NCI-H2107 (cell line): ENCODE data around the gene STK39.
"Not testable (repeated sequence)": the region's sequence is repeated elsewhere in the genome, so short reads cannot be mapped to it uniquely, and the experiment has no call there.

ENCODE experiments used
- DNase-seq: peaks from one replicate; lab custom pipeline; 2025; lab: John Stamatoyannopoulos, UW

STK39 gene

DNA sequence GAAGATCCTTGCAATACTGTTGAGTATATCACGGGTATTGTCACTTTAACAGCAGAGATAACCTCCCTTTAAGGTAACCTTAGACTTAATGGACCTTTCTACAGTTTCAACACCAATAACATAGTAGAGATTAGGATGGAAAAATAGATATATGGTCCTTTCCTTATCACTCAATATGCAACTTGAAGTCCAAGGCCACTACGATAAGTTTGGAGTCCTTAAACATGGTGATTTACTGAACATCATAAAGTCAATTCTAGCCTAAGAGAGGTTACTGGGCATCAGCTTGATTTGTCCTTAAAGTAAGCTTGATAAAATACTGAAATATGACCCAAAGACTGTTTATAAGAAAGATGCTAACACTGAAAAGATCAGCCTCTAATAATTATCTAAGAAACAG lies 203.2 kb downstream of the STK39 start:
- DNase-seq, result no peak

DNA sequence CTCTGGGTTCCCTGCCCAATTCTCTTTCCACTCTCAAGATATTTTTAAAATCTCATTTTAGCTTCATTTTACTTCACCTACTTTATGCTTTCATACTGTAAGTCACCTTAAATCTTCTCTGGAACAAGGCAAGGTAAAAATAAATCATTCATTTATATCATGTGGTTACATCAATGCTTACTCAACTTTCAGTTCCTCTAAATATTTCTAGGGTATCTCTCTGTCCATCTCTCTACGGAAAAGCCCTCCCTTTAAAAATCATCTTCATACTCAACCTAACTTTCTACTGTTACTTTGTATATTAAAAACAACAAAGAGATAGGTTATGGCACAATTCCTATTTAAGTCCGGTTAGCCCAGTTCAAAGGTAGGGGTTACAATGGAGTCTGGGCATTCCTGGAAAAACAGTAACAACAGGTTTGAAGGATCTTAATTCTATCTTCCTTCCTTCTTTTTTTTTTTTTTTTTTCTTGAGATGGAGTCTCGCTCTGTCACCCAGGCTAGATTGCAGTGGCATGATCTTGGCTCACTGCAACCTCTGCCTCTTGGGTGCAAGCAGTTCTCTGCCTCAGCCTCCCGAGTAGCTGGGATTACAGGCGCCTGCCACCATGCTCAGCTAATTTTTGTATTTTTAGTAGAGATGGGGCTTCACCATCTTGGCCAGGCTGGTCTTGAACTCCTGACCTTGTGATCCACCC lies 205.1 kb downstream of the STK39 start:
- not testable (repeated sequence) for DNase-seq

DNA sequence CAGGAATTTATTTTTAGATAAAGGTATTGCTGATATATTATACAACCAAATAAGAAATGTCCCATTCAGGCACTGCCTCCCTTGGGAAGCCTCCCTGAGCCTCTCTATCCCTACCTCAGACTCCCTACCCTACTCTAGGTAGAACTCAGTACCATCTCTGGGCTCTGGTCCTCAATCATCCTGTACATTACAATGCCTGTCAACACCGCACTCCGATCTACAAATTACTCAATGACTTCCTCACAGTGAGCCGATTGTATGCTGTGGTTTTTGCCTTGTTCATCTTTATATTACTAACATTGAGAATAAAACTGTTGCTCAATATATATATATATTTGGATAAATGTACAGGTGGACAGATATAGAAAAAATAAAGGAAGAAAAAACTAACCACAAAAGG lies 207.5 kb downstream of the STK39 start:
- no peak for DNase-seq

DNA sequence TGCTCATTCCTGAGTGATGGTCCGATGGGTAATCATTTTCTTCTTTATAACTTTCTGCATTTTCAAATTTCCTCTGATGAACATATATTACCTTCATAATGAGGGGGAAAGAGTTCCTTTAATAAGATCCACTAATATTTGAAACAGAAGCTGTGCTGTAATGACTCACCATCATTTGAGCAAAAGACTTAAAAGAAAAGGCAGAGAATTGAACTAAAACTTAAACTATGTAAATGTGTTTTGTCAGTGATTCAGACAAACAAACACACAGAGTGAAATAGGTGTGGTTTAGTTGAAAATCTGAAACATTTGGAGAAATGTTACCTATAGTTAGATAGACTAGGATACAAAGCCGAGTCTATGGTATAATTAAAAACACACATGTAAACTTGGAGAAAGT lies 209.6 kb downstream of the STK39 start:
- no peak for DNase-seq

DNA sequence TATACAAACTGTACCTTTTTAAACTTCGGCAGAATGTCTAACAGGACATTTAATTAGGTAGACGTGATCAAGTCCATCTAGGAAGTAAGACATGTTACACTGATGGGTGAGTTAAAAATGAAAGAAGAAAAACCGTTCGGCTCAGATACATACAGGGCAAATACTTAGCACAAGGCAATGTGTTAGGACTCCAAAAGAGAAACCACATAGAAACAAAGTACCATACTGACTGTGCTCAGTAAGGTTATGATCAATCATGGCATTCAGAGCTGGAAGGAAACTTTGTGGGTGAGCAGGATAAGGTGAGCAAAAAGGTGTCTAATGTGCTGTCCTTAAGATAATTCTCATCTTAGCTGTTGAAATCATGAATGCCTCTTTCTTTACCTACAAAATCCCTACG lies 211.9 kb downstream of the STK39 start:
- DNase-seq, result no peak

DNA sequence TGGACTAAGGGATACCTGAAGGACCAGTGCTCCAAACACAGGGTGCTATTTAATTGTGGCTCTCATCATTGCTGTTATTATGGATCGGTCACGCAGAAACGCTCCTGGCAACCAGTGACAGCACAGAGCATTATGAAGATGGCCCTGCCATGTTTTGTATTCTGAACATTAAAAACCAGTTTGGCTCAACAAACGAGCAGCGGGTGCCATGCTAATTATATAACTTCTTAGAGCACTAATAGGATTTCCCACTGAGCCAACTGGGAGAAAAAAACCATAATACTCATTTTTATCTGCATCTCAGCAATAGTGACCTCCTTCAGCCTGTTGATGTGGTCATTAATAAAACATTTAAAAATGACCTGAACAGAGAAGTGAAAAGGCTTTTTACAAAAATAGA lies 212.8 kb downstream of the STK39 start:
- no peak for DNase-seq

DNA sequence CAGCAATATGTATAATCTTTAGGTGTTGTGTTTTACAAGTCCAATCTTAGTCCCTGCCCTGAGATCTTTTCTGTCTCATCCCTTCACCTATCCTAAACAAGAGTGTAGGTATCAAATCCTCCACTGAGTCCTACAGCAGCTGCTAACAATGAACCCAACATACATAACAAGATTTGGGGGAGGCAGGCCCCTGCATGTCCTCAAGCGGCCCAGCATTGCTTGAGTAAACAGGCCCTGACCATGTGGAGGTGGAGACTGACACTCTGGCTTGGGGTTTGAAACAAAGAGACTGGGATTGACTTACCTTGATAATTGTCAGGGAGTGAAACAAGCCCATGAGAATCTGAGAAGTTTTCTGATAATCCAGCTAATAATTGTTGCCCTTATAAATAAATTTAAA lies 213.4 kb downstream of the STK39 start:
- DNase-seq, result no peak

DNA sequence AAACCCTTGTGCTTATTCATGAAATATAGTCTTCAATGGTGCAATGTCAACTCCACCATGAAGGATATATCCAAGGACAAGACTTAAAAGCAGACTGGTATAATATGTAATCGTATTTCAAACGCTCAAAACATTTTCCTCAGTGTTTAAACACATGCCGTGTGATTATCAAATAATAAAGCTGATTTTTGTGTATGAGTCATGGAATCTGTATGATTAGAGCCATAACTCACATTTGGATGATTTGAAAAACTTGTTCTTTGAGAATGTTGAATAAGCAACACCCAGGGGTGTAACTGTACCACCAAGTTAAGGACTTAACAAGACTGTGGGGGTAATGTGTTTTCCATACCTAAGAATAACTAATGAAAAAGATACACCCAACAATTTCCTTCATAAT lies 215.3 kb downstream of the STK39 start:
- no peak for DNase-seq

DNA sequence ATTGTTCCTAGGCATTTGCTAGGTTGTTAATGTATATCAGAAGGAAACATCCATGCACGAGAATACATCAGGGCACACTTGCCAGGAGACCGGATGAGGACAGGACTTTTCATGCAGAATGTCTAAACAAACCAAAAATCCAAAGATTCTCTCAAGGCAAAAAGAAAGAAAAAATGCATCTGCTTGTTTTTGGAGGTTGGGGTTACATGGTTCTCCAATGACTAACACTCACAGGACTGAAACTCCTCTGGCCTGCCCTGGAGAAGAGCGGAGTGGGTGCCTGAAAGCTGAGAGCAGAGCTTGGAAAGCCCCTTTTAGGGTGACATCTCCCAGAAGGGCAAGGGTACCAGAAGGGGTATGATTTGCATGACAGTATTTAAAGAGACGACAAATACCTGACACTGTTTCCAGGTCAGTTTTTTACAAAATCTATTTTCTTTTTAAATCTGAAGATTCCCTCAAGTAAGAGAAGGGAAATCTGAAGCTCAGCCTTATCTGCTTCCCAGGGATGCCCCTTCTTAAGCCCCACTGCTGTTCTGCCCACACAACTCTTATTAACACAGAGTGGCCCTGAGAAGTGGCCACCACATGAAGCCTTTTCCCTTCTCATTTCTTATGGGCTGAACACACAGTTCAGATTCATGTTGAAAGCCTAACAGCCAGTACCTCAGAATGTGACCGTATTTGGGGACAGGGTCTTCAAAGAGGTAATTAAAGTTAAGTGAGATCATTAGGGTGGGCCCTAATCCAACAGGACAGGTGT lies 216.4 kb downstream of the STK39 start:
- no peak for DNase-seq

DNA sequence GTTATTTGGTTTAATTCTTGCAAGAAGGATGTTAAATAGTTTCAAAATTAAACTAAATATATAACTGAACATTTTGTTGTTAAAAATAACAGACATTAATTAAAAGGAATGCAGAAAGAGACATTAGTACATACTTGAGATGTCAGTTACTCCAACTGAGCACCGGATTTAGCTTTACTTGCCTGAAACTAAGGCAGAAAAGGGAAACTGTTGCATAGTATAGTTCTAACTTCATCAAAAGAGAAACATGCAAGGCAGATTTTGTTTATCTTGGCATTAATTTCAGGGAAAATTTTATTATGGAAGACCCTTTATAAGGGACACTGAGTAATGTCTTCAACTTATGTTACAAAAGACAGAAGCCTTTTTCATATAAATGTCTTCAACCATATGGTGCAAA lies 218.3 kb downstream of the STK39 start:
- no peak for DNase-seq

DNA sequence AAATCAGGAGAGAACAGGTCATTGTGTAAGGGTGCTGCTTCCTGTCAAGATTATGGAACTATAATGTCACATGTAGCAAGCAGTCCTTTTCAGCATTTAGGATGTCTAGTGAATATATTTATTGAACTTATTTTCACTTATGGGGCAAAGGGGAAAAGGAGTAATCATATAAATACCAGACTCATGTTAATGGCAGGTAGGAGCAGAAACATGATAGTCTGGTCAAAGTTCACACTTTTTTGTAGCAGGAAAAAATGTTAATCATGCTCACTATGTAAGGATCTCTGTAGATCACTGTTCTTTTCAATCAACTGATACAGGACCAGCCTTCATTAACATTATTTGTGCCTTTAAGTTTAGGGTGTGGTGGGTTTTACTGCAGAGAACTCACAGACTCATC lies 219.0 kb downstream of the STK39 start:
- DNase-seq, result no peak

DNA sequence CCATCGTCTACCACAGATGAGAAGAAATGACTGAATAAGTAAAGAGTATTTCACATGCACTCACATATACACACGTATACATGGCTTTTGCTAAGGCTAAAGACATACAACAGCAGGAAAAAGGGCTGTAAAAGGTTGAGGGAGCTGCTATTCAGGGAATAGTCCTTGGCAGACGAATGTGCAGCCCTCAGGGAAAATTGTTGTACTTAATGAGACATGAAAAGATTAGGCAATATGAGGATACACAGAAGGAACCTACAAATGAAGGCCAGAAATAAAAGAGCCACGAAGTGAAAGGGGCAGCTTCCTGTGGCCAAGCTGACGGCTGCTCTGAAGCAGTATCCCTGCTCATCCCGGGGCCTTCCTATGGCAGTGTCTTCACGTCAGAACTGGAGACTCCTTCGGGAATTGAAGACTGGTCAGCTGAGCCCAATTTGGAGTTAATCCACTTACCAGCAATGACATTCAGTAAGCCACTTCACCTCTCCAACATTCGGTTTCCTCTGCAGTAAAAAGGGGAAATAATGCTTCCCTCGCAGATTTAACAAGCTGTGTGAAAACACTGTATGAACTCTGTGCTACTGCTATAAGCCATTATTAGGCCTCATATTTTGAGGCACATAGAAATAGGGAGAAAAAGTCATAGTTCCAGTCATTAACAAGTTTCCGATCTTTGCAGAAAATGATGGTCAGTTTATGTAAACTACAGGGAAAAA lies 221.8 kb downstream of the STK39 start:
- DNase-seq, result no peak

DNA sequence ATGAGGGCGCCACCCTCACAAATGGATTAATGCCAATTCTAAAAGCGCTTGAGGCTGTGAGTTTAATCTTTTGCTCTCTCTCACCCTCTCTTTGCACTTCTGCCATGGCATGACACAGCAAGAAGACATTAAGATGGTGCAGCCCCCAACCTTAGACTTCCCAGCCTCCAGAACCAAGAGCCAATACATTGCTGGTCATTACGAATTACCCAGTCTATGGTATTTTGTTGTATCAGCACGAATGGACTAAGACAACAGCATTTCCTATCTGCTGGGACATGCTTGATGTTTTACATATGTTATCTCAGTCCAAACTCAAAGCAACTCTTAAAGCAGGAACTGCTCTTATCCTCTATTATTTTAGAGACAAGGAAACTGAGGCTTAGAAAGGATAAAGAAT lies 222.9 kb downstream of the STK39 start:
- no peak for DNase-seq

DNA sequence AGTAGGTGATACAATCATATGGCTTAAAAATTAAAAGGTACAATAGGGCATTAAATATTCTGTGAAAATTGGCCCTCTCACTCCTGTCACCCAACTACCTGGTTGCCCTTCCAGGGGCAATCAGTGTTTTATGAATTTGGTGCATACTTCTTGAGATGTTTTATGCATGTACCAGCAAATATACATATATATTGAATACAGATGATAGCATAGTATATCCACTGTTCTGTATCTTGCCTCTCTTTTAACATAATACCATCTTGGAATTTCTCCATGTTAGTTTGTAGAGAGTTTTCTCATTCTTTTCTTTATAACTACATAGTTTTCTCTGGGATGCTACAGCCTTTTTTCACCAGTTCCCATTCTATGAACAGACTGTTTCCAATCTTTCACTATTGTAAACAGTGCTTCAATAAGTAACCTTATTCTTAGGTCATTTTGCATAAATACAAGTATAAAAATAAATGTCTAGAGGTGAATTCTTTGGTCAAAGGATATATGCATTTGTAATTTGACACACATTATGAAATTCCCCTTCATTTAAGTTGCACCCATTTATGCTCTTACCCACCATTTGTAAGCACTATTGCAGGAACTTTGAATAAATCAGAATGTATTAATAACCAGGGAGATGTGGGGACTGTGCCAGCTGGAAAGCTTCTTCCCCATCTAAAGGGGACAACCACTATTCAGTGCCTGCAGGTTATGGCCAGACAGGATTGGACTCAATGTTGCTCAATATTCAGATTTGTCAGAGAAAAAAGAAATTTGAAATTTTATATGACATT lies 225.4 kb downstream of the STK39 start:
- no peak for DNase-seq

DNA sequence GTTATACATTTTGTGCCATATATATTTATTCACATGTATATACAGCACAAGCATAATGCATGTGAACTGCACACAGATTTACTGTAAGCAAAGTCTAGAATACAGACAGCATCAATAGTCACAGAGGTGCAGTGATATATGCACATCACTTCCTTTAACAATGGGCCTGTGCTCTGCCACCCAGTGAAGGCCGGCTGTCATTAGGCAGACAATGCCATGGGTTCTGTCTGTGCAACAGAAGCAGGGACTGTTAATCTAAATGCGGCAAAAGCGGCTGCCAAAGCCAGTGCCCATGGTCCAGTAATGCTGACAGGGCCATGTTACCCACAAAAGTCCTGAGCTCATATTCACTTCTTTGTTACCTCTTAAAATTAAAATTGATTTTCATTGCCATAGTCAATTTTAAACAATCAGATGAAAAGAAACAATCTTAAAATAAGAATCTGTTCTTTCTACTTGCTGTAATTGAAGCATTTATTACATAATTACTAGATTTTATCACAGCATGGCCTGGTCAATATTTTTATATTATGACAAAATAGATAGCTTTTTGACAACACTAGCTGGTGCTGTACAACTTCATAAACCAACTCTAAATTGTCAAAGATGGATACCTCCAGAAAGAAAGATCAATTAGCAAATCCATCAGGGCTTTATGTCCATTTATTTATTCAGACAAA lies 232.0 kb downstream of the STK39 start:
- no peak for DNase-seq

DNA sequence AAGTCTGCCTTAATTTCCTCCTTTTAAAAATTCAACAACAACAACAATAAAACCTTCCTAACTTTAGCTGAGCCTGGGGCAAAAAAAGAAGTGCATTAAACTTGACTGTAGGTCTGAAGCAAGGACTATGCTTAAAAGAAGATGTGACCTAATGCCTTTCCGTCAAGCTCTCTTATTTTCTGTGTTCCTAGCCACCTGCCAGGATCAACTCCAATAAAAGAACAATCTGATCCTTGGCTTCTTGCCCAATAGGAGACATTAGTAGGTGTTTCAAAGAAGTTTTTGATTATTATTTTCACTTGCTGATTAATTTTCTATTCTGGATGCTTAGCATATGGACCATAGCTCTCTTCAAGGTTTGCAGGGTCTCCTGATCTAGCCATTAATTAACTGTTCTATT lies 237.5 kb downstream of the STK39 start:
- DNase-seq, result no peak

DNA sequence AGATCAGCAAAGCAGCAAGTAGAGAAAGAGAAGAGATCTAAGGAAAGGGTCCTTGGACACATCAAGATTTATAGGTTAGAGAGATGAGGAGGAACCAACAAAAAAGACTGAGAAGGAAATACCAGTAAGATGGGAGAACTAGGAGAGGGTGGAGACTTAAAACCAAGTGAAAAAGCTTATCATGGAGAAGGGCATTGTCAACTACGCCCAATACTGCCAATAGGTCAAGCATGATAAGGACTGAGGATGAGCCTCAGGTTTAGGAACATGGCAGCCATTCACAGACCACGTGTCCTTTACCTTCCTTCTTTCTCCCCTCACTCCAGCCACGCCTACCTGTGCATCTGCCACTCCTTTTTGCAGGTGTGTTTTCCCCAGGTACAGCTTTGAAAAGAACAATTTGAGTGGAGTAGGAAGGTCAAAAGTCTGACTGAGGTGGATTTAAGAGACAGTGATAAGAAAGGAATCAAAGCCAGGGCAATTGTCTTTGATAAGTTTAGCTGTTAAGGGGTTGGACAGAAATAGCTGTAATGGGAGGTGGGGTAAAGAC lies 238.7 kb downstream of the STK39 start:
- DNase-seq, result no peak

DNA sequence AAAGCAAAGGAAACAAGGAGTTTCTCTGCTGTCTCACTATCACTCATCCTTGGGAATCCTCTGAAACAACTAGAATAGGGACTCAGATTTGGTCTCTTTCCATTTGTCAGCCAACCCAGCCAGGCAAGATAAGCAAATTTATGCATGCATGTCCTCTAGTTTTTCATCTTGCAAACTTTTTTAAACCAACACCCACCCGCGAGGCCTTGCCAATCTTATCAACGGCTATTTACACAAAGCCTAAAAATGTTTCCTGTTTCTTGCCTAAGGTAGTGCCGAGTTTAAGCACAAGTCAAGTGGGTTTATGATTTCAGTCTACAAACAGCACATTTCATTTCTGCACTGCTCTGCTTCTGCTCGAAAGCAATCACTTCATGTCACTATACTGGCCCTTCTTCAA lies 240.9 kb downstream of the STK39 start:
- DNase-seq, result no peak

DNA sequence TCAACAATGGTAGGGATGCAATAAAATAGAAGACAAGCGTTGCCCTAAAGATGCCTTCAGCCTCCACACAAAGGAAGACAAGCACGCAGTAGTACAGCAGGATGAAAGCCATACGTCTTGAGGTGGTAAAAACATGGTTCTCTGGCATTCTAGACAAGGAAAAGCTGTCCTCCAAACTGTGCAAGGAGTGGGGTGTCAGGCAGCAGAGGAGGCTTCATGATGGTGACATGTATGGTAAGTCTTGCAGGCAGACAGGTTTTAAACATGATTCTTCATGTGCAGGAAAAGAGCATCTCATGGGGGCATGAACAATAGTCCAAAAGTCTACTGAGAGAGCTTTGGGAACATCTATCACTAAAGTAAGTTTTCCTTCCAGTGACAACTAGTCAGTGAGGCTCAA lies 241.8 kb downstream of the STK39 start:
- DNase-seq, result no peak

DNA sequence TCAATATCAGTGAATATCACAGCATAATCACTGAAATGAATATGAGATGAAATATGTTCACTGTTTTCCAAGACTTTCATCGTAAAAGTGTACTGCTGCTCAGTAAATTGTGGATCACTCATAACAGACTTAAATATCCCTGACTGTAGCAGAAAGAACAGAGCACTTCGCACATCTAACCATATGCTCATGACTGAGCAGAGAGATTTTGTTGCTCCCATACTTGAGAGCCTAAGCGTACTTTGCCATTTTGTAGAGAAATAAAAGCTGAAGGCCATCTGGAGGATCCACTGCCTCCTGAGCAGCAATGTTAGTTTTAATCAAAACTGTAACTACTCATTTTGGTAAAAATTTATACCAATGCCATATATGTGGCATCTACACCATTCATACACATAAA lies 243.5 kb downstream of the STK39 start:
- no peak for DNase-seq

DNA sequence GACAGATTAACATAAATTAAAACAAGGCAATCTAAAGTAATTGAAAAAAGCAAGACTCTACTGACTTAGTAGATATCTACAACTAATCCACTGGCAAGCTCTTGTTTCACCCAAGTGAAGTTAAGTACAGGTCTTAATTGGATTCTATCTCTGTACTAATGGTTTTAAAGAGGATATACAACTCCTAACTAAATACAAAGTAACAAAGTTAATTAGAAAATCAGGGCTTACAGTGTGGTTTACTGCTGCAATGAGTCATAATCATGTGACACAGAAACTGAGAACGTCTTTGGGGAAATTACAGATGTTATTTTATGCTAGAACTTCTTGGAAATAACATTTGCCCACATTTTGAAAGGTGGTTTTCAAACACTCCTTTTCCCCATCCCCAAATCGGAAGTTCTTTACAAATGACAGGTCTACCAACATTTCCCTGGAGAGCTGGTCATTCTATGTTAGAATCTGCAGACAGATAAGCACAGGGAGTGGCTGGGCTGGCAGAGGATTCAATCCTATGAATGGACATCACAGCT lies 245.3 kb downstream of the STK39 start:
- DNase-seq, result no peak
